ENCODE results near the gene PHACTR2. TPM values are rescaled to one million over a fixed set of nuclear protein-coding genes. Genes with fewer than 3 reads are reported as not detected.

PHACTR2 gene
- total and polyA plus RNA-seq, 8 donors = 3.0 to 126 (median 33.9) TPM

DNA sequence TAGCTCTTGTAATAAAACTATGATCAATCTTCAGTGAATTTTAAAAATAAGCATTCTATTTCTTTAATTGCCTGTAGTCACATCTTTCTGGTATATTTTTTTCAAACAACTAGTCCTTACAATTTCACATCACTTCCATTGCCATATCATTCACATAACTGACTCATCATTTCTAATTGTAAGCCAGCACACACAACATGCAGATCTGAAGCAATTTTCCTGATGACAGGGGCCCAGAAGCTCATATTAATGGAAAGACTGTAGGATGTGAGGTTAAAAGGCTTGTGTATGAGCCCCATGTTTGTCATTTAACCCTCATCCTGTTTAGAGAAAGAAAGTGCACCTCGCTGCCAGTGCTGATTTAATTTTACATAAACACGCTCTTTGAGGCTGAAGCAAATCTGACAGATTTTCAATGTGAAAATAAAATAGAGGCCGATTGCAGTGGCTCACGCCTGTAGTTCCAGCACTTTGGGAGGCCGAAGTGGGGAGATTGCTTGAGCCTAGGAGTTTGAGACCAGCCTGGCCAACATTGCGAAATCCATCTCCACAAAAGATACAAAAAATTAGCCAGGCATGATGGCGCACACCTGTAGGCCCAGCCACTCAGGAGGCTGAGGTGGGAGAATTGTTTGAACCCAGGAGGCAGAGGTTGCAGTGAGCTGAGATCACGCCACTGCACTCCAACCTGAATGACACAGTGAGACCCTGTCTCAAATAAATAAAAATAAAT lies 125.2 kb downstream of the PHACTR2 start:
- intact Hi-C loops (cut with DNase I; ENCODE audit: low total_unique reads) = no loop called here
- H3K36me3 ChIP-seq = peaks cover 0 to 42% (median 25%) of the 10 kb centered on the region in 4 donors
- peak overlapping the region in 3 of 5 donors; percentile 4 to 33 (median 17) for H3K27ac ChIP-seq
- H3K4me3 ChIP-seq = no peak overlapping the region
- no peaks in the 10 kb centered on the region for H3K27me3 ChIP-seq
- no peak for TF ChIP-seq EP300 (IDR thresholded peaks at IDR 0.05)
- TF ChIP-seq, protein P1, sequence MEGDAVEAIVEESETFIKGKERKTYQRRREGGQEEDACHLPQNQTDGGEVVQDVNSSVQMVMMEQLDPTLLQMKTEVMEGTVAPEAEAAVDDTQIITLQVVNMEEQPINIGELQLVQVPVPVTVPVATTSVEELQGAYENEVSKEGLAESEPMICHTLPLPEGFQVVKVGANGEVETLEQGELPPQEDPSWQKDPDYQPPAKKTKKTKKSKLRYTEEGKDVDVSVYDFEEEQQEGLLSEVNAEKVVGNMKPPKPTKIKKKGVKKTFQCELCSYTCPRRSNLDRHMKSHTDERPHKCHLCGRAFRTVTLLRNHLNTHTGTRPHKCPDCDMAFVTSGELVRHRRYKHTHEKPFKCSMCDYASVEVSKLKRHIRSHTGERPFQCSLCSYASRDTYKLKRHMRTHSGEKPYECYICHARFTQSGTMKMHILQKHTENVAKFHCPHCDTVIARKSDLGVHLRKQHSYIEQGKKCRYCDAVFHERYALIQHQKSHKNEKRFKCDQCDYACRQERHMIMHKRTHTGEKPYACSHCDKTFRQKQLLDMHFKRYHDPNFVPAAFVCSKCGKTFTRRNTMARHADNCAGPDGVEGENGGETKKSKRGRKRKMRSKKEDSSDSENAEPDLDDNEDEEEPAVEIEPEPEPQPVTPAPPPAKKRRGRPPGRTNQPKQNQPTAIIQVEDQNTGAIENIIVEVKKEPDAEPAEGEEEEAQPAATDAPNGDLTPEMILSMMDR (IDR thresholded peaks at IDR 0.05) = no peak
- no peak for TF ChIP-seq POLR2A (IDR thresholded peaks at IDR 0.05)
- TF ChIP-seq POLR2AphosphoS5 (IDR thresholded peaks at IDR 0.05) = no peak
- WGBS, 5 donors = 79 to 90% (median 88%) methylated on average over 8 of the region's 8 CpGs
- peaks cover 0 to 5% (median 3%) of the 10 kb centered on the region in 4 donors for H3K9me3 ChIP-seq
- peaks cover 0 to 34% (median 3%) of the 10 kb centered on the region in 4 donors for H3K4me1 ChIP-seq
- DNase-seq = no peak

DNA sequence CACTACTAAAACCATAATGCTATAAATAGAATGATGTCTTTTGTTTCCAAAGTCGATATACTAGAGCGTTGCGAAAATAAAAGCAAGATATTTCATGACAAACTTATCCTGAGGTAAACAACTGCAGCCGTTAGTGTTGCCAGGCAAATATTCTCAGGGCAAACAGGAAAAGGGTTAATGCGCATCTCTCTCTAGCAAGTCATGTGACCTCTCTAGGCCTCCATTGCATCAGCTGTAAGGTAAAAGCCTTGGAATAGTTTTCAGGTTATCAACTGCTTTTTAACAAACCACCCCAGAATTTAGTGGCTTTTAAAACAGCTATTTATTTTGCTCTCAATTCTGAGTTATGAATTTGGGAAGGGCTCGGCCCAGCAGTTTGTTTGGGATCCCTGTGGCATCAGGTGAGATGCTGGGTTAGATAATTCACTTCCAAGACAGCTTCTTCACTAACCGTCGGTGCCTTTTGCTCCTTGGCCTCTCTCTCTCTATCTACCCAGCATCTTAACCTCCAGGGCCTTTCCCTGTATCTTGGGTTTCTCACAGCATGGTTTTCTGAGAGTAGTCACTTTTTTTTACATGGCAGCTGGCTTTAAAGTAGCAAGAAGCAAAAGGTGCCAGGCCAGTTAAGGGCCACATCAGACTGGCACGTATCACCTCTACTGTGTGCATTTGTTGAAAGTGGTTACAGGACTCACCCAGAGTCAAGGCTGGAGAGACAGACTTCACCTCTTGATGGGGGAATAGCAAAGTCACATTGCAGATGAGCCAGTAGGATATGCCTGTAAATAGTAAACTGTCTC lies 126.2 kb downstream of the PHACTR2 start:
- Histone ChIP-seq H3K36me3 (peaks cover 0 to 47% (median 27%) of the 10 kb centered on the region in 4 donors), H3K4me3 (no peak overlapping the region), H3K27me3 (no peaks in the 10 kb centered on the region), H3K27ac (no peak overlapping the region), H3K4me1 (peaks cover 0 to 34% (median 3%) of the 10 kb centered on the region in 4 donors), H3K9me3 (peaks cover 0 to 5% (median 2%) of the 10 kb centered on the region in 4 donors)
- TF ChIP-seq POLR2A (IDR thresholded peaks at IDR 0.05) = no peak
- no peak for TF ChIP-seq EP300 (IDR thresholded peaks at IDR 0.05)
- no peak for TF ChIP-seq POLR2AphosphoS5 (IDR thresholded peaks at IDR 0.05)
- TF ChIP-seq, protein P1 (IDR thresholded peaks at IDR 0.05) = no peak
- DNase-seq = no peak
- WGBS, 5 donors = 76 to 84% (median 82%) methylated on average over 9 of the region's 9 CpGs
- intact Hi-C loops (cut with DNase I; ENCODE audit: low total_unique reads) = no loop called here

DNA sequence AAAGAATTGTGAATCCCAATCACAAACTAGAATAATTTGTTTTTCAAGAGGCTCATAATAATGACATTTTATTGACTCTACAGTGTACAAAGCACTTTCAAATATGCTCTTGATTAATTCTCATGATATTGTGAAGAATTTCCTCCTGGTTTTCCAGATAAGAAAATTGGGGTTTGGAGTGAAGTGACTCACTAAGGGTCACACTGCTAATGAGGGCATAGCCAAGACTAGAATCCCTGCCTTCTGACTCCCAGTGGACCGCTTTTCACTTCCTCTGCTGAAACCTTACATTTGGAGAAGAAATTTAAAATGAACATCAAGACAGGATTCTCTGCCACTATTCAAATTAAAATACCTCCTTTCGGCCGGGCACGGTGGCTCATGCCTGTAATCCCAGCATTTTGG lies 127.1 kb downstream of the PHACTR2 start:
- 72 to 82% (median 75%) methylated on average over 4 of the region's 4 CpGs for WGBS, 5 donors
- no peak overlapping the region for H3K4me3 ChIP-seq
- H3K4me1 ChIP-seq = peaks cover 0 to 34% (median 4%) of the 10 kb centered on the region in 4 donors
- peaks cover 0 to 40% (median 27%) of the 10 kb centered on the region in 4 donors for H3K36me3 ChIP-seq
- no peak for TF ChIP-seq POLR2A (IDR thresholded peaks at IDR 0.05)
- no peak for TF ChIP-seq EP300 (IDR thresholded peaks at IDR 0.05)
- TF ChIP-seq, protein P1 (IDR thresholded peaks at IDR 0.05) = no peak
- TF ChIP-seq POLR2AphosphoS5 (IDR thresholded peaks at IDR 0.05) = no peak
- H3K9me3 ChIP-seq = peaks cover 0 to 3% (median 0%) of the 10 kb centered on the region in 4 donors
- H3K27ac ChIP-seq = no peak overlapping the region
- intact Hi-C loops (cut with DNase I; ENCODE audit: low total_unique reads) = no loop called here
- no peak for DNase-seq
- H3K27me3 ChIP-seq = no peaks in the 10 kb centered on the region

DNA sequence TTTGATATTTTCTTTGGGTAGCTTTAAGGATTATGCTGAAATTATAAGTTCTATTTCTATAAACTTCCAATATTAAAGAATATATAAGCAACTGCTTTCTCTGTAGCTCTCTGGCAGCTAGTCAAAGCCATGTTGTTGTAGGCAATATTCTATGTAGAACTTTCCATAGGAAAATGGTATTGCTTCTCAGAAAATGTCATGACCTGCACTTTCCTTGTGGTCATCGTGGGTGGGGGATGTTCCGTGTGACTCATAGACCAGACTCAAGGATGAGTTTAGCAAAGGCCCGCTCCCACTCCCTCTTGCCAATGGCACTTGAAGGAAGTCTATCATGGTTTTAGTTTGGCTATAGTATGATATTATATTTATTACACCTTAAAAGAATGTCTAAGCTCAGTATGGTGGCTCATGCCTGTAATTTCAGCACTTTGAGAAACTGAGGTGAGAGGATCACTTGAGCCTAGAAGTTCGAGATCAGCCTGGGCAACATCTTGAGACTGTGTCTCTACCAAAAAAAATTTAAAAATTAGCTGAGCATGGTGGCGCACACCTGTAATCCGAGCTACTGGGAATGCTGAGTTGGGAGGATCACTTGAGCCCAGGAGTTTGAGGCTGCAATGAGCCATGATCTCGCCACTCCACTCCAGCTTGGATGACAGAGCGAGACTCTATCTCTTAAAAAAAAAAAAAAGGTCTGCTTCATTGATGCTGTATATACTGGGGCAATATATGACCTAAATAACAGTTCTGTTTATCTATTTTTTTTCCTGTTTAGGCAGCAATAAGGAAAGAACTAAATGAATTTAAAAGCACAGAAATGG lies 128.7 kb downstream of the PHACTR2 start:
- no peak for DNase-seq
- WGBS, 5 donors = 84 to 92% (median 88%) methylated on average over 8 of the region's 8 CpGs
- Histone ChIP-seq H3K27ac (peak overlapping the region in 1 of 5 donors; percentile 51), H3K4me1 (peaks cover 0 to 34% (median 5%) of the 10 kb centered on the region in 4 donors), H3K4me3 (no peak overlapping the region), H3K36me3 (peaks cover 0 to 30% (median 20%) of the 10 kb centered on the region in 4 donors), H3K27me3 (no peaks in the 10 kb centered on the region), H3K9me3 (no peaks in the 10 kb centered on the region)
- intact Hi-C loops (cut with DNase I; ENCODE audit: low total_unique reads) = no loop called here
- TF ChIP-seq POLR2AphosphoS5 (IDR thresholded peaks at IDR 0.05) = no peak
- TF ChIP-seq, protein P1 (IDR thresholded peaks at IDR 0.05) = no peak
- no peak for TF ChIP-seq POLR2A (IDR thresholded peaks at IDR 0.05)
- no peak for TF ChIP-seq EP300 (IDR thresholded peaks at IDR 0.05)
